Spinal cord (tissue), 10 donors: ENCODE measurements around the gene NOLC1. TPM values are rescaled to one million over a fixed set of nuclear protein-coding genes. Genes with fewer than 3 reads are reported as not detected.
A peak's percentile ranks its signal among the peaks of the same experiment; 100 is the strongest.

Experiments used
- DNase-seq, 6 donors: peaks; one replicate each; pipeline versions ENCODE4 v3.0.0 to v3.0.0-alpha.2; 2013 to 2015; ENCODE audit warnings: low spot score in 6 of 6, low read depth in 4 of 6
- H3K27ac ChIP-seq: one replicate; pipeline ENCODE4 v1.5.1; 2013; ENCODE audit warnings: low read depth, low read length, control low read depth
- H3K27me3 ChIP-seq: one replicate; pipeline ENCODE4 v1.6.1; 2013; ENCODE audit warnings: low read length; ENCODE audit not compliant: control insufficient read depth, insufficient read depth
- H3K36me3 ChIP-seq: one replicate; pipeline ENCODE4 v1.6.1; 2013; ENCODE audit warnings: low read length; ENCODE audit not compliant: control insufficient read depth, insufficient read depth
- H3K4me1 ChIP-seq: one replicate; pipeline ENCODE4 v1.6.1; 2013; ENCODE audit warnings: low read length; ENCODE audit not compliant: control insufficient read depth, insufficient read depth
- H3K4me3 ChIP-seq: one replicate; pipeline ENCODE4 v1.5.1; 2013; ENCODE audit warnings: low read depth, low read length, control low read depth
- H3K9me3 ChIP-seq: one replicate; pipeline ENCODE4 v1.6.1; 2013; ENCODE audit warnings: low read length; ENCODE audit not compliant: control insufficient read depth, insufficient read depth
- WGBS: methylation state at CpG from one replicate; pipeline ENCODE4 v1.1.5; 2013; ENCODE audit warnings: missing lambda C conversion rate; ENCODE audit not compliant: insufficient coverage; 5-methylcytosine and 5-hydroxymethylcytosine counted together
- polyA plus RNA-seq, 2 donors: library from polyadenylated mRNA; unstranded; fragments of 120-200 nt; gene quantifications; one replicate each; pipeline ENCODE4 v1.2.1, GENCODE V29; 2013; ENCODE audit not compliant: insufficient read length in 2 of 2
- total RNA-seq, 2 donors: library from RNA; depleted of rRNA in 1 of 2; stranded (reverse); fragments of 120-200 nt in 1 of 2; fragments of >200 nt in 1 of 2; gene quantifications; one replicate each; pipeline versions ENCODE4 v1.2.3 to v1.2.4, GENCODE V29; 2013 to 2014
- donor health status: healthy.

Gene NOLC1
- total and polyA plus RNA-seq, 4 donors = 36.1 to 103 (median 68.7) TPM

DNA sequence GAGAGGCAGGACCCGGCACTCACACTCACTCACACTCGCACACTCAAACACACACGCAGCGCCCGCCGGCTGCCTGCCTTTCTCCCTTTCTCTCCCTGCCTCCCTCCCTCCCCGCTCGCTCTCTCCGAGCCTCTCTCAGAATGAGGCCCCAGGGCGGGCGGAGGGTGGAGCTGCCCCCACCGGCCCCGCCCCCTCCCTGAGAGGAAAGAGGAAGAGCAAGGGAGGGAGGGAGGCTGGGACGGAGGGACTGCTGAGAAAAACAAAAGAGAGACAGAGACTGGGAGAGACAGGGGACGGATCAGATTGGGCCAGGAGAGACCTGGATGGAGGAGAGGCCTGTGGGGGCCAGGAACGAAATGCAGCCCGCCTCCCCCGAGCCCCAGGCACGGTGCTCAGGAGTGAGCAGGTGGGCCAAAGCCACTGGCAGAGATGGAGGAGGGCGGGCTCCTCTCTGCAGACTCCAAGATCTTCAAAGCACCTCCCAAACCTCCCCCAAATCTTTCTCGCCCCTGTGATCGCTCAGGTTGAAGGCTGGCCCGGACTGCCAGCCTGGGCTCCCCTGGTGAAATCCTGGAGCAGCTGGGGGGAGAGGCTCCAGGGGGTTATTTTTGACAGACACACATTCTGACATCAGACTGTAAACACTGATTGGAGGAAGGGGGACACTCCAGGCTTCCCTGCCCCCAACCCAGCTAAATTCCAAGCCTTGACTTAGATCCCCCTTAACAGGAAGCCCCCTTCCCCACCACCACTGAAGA, 37.1 kb upstream of the NOLC1 start:
- Histone ChIP-seq H3K4me1 (peaks cover 66% of the 10 kb centered on the region), H3K27ac (peak overlapping the region; percentile 89), H3K36me3 (peaks cover 25% of the 10 kb centered on the region), H3K9me3 (no peaks in the 10 kb centered on the region), H3K27me3 (no peaks in the 10 kb centered on the region), H3K4me3 (peak overlapping the region; percentile 70)
- 0% methylated on average over 12 of the region's 23 CpGs for WGBS
- peak in 4 of 6 donors; percentile 84 to 97 (median 92) for DNase-seq

DNA sequence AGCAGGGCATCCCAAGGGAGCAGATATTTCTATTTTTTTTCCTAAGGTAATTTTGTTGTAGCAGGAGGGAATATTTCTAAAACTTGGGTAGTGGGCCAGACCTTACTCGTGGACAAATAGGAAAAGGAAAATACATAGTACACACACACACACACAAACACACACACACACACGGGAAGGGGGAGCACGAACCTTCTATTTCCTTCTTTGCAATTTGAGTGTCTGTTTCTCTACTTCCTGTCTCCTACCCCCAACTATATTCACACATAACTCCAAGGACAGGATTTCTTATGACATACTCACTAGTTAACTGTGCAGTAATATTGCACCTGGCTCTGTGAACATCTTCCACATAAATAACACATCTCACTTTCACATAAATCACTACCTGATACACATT, 36.4 kb upstream of the NOLC1 start:
- no CpG with 5 or more reads among the region's 3 CpGs for WGBS
- Histone ChIP-seq H3K9me3 (no peaks in the 10 kb centered on the region), H3K36me3 (peaks cover 17% of the 10 kb centered on the region), H3K27ac (peak overlapping the region; percentile 89), H3K27me3 (no peaks in the 10 kb centered on the region), H3K4me3 (no peak overlapping the region), H3K4me1 (peaks cover 68% of the 10 kb centered on the region)
- DNase-seq = no peak

DNA sequence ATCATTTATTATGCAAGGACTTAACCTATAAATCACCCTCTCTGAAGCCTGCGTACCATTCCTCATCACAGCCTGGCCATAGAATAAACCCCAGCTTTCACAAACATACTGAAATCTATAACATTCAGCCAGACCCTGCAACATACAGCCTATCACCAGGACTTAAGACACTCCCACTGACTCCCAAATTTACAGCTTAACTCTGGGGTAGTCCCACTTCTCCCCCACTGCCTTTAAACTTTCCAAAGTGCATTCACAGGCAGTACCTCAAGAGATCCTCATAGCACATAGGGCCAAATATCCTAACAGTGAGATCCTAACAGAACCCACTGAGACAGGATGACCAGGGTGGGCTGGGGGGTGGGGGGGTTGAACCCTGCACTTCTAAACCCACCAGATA, 35.5 kb upstream of the NOLC1 start:
- no peaks in the 10 kb centered on the region for H3K9me3 ChIP-seq
- peaks cover 77% of the 10 kb centered on the region for H3K4me1 ChIP-seq
- WGBS = 64% methylated on average over 1 of the region's 1 CpG
- DNase-seq = no peak
- peak overlapping the region; percentile 91 for H3K27ac ChIP-seq
- no peaks in the 10 kb centered on the region for H3K27me3 ChIP-seq
- no peak overlapping the region for H3K4me3 ChIP-seq
- peaks cover 9% of the 10 kb centered on the region for H3K36me3 ChIP-seq

DNA sequence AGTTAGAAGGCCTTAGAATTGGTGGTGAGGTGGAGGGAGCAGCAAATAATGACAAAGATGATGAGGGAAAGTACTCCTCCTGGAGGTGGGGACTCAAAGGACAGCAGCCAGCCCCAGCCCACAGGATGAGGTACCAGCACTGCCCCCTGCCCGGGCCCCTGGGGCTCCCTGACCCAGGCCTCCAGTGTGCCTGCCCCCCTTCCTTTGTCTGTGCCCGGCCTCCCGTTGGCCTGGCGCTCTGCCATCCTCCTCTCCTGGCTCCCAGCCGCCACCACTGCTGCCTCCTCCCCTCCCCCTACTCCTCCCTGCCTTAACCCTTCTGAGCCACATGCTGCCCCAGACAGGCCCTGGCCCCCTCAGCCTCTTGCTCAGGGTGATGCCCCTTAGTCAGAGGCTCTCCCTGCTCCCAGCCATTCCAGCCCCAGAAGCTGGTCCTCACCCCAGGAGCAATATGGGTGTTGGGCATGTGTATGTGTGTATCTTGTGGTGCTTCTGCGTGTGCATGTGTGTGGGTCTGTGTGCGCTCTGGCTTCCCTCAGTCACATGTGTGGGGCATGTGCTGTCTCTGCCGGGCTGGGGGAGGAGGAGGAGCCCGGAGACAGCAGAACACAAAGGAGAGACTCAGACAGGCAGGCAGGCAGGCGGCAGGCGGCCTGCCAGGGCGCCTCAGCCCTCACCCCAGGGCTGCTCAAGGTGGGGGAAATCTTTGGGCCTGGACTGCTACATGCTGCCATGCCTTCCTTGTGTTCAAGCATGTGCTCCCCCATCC, 34.6 kb upstream of the NOLC1 start:
- peaks cover 8% of the 10 kb centered on the region for H3K36me3 ChIP-seq
- whole genome bisulfite sequencing = 4% methylated on average over 12 of the region's 12 CpGs
- no peaks in the 10 kb centered on the region for H3K9me3 ChIP-seq
- peak overlapping the region; percentile 22 for H3K4me3 ChIP-seq
- no peaks in the 10 kb centered on the region for H3K27me3 ChIP-seq
- peak overlapping the region; percentile 91 for H3K27ac ChIP-seq
- peak in 4 of 6 donors; percentile 74 to 95 (median 86) for DNase-seq
- peaks cover 76% of the 10 kb centered on the region for H3K4me1 ChIP-seq

DNA sequence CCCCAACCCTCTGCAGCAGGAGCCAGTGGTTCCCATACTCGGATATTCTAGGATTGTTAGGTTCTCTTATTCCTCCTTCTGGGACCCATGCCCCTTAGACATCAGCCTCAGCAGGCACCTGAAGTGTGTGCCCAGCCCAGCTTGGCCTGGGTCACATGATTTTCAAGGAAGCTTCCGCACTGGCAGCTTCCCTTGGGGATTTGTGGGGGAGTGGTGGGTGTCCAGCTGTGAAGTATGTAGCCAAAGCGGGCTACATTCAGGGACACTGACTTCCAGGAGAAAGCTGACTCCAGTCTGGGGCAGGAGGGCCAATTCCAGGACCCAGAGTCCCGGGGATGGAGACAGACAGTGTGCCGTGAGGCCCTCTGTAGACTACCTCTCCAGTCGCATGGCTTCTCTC, 33.3 kb upstream of the NOLC1 start:
- no peaks in the 10 kb centered on the region for H3K9me3 ChIP-seq
- H3K4me3 ChIP-seq = peak overlapping the region; percentile 90
- H3K36me3 ChIP-seq = peaks cover 8% of the 10 kb centered on the region
- DNase-seq = peak in 2 of 6 donors; percentile 54 to 57
- H3K27ac ChIP-seq = peak overlapping the region; percentile 91
- H3K4me1 ChIP-seq = peaks cover 67% of the 10 kb centered on the region
- H3K27me3 ChIP-seq = no peaks in the 10 kb centered on the region
- WGBS = 5% methylated on average over 5 of the region's 6 CpGs

DNA sequence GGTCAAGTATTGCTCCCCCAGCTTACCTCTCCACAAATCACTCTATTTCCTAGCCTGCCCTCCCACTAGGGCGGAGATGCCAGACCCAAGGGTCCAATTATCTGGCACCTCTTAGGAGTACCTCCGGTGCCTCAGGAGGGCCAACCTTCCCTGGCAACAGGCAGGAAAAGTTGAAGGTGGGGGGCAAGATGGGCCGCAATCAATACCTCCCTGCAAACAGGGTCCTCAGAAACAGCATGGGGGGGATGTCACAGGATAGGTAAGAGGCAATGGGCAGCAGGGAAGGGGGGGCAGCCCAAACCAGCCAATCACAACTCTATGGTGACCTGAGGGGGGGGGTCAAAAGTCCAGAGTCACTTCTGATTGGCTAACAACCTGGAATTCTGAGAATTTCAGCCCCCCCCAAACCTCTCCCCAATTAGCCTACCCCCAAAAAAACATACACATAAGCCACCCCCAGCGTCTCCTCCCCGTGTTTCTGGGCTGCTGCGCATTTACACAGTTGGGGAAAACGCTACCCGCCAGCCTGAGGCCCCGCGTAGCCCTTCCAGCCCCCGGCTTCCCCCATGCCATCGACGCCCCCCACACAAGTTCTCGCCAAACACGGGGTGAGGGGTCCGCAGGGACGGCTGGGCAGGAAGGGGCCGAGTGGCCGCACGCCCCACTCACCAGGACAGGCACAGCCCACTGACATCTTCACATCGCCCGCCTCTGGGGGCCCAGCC, 32.6 kb upstream of the NOLC1 start:
- peaks cover 5% of the 10 kb centered on the region for H3K36me3 ChIP-seq
- H3K27ac ChIP-seq = peak overlapping the region; percentile 91
- peak overlapping the region; percentile 90 for H3K4me3 ChIP-seq
- peaks cover 63% of the 10 kb centered on the region for H3K4me1 ChIP-seq
- peak in 2 of 6 donors; percentile 70 to 71 for DNase-seq
- H3K27me3 ChIP-seq = no peaks in the 10 kb centered on the region
- WGBS = 0% methylated on average over 20 of the region's 22 CpGs
- no peaks in the 10 kb centered on the region for H3K9me3 ChIP-seq

DNA sequence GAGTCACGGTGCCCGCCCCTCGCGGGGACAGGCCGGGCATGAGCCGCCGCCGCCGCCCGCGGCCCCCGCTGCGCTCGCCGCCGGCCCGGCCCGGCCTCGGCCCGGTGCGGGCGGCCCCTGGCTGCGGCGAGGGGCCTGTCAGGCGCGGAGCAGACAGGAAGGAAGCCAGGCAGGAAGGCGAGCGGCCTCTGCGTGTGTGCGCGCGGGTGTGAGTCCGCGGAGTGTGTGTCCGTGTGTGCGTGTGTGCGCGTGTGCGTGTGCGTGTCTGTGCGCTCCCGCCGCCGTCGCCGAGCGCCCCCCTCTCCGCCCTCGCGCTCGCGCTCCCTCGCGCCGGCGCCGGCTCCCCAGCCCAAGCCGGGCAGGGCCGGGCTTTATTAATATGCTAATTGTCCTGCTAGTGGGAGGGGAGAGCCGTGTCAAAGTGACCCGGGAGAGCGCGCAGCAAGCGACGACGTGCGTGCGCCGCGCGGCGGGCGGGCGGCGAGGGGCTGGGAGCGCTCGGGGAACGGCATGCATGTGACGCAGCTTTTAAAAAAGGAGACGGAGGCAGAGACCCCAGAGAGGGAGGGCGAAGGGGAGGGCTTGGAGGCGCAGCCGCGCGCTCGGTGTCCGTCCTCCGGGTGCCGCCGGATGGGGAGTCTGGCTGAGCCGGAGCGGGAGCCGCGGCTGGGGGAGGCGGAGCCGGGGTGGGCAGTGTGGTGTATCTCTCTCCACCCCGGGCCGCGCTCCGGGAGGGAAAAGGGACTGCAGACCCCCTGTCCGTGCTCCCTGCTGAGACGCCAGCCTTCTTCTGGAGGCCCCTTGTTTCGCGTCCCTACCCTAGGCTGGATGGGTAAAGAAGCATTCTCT, 31.8 kb upstream of the NOLC1 start, which contains the start of gene LDB1:
LDB1 (minus strand) TSS at position 227 of the 849 bp plus-strand sequence. CDS start 258 bp downstream, outside the sequence.
- Histone ChIP-seq H3K27ac (peak within 1 kb of the TSS; percentile 93), H3K4me3 (peak within 1 kb of the TSS; percentile 90), H3K9me3 (no peaks in the 10 kb centered on the region), H3K4me1 (peaks cover 57% of the 10 kb centered on the region), H3K27me3 (no peaks in the 10 kb centered on the region), H3K36me3 (peaks cover 5% of the 10 kb centered on the region)
- peak in 4 of 6 donors; percentile 73 to 96 (median 86) for DNase-seq
- under 1% methylated on average over 101 of the region's 104 CpGs for WGBS

DNA sequence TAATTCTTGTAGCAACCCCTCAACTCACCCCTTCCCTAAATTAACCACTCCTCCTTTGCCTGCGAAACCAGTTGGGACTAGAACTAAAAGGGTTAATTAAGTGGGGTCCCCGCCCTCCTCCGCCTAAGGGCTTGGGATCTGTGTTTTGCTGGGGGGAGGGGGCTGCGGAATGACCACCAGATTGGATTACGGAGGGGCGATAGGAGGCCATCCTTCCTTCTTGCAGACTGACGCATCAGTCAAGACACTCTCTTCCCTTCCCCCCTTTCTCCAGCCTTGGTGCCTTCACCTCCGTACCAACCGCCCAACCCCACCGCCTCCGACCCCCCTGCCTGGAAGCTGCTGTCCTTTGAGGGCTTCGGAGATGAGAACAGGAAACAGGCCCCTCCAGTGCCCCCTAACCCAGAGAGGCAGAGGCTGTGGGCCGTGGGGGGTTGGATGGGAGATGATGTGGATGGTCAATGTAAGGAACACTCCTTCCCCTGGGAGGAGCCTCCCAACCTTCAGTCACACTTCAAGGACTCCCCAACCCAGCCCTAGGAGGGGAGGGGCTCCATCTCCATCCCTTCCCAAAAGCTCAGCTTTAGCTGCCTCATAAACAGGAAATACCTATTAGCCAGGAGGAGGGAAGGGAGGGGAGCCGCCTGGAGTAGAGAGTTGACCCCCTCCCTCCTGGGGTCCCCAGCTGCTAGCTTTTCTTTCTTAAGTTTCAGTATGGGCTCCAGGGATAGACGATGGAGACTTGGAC, 31.0 kb upstream of the NOLC1 start:
- 13% methylated on average over 6 of the region's 15 CpGs for WGBS
- H3K4me1 ChIP-seq = peaks cover 51% of the 10 kb centered on the region

More for the DNA sequence above, 31.0 kb upstream of the NOLC1 start:
- peak overlapping the region; percentile 93 for H3K27ac ChIP-seq
- H3K9me3 ChIP-seq = no peaks in the 10 kb centered on the region
- peak overlapping the region; percentile 90 for H3K4me3 ChIP-seq
- H3K36me3 ChIP-seq = peaks cover 5% of the 10 kb centered on the region
- H3K27me3 ChIP-seq = no peaks in the 10 kb centered on the region
- peak in 2 of 6 donors; percentile 80 to 82 for DNase-seq
